Measurements from ENCODE around the gene TMEM255B.
"Not testable (repeated sequence)": the region's sequence is repeated elsewhere in the genome, so short reads cannot be mapped to it uniquely, and the experiment has no call there.

Gene TMEM255B

DNA sequence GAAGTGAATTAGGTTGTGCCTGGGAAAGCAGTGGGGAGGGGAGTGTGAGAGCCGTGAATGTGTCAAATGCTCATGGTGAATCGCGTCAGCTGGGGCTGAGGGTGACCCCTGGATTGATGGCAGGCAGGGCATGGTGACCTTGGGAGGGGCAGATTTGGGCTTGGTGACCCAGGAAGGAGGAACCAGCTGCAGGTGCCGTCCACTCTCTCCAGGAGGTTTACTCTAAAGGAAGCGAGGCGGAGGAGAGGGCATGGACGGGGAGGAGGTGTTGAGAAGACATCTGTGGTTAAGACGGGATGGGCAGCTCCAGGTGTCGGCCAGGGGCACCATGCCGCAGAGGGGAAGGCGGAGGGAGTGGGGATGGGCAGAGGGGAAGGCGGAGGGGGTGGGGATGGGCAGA, 28.7 kb downstream of the TMEM255B start:
- no peak for DNase-seq (ENCODE audit: low read depth)

DNA sequence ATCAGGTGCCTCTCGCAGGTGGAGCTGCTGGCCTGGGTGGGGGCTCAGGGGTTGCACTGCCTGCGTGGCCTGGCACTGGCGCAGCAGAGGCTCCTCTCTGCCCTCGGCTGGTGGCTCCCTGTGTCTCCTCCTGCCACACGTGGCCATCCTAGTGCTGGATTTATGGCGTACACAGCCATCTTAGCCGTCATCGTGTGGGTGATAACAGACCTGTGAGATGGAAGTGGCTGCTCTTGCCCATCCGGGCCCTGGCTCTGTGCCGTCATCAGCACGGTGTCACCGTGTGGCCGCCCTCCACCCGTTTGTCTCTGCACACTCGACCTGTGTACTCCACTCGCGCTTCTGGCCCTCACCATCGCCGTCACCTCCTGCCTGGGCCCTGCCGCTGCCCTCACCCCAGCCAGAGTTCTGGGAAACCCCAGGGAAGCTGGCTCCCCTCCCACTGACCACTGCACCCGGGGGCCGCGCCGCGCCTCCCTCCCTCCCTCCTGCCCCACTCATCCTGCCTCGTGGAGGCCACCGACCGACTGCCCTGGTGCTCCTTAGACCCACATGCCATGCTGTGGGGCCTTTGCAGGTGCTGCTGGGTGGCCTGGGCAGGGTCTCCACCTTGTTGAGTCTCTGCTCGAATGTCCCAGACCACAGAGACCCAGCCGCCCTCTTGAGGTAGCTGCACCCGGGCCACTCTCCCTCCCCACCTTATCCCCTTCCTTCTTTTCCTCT, 29.5 kb downstream of the TMEM255B start:
- DNase-seq (ENCODE audit: low read depth), result no peak

DNA sequence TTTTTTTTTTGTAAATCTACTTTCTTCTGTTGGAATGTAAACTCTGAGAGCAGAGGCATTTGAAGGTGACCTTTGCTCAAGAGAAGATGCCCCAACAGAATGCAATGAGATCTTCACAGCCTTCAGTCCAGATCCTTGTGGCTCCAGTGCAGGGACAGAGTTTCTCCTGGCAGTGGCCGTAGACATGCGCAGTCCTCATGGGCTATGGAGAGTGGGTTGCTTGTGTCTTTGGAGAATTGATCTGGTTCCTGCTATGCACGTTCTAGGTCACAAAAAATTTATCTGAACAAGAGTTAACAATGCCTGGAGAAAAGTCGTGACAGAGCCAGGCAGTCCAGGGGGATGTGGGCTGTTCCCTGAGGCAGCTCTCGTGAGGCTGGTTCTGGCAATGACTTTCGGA, 30.1 kb downstream of the TMEM255B start:
- DNase-seq (ENCODE audit: low read depth), result no peak

DNA sequence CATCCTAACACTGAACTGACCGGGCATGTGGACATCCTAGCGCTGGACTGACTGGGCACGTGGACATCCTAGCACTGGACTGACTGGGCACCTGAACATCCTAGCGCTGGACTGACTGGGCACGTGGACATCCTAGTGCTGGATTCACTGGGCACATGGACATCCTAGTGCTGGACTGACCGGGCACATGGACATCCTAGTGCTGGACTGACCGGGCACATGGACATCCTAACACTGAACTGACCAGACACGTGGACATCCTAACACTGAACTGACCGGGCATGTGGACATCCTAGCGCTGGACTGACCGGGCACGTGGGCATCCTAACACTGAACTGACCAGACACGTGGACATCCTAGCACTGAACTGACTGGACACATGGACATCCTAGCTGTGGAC, 30.9 kb downstream of the TMEM255B start:
- not testable (repeated sequence) for DNase-seq (ENCODE audit: low read depth)

DNA sequence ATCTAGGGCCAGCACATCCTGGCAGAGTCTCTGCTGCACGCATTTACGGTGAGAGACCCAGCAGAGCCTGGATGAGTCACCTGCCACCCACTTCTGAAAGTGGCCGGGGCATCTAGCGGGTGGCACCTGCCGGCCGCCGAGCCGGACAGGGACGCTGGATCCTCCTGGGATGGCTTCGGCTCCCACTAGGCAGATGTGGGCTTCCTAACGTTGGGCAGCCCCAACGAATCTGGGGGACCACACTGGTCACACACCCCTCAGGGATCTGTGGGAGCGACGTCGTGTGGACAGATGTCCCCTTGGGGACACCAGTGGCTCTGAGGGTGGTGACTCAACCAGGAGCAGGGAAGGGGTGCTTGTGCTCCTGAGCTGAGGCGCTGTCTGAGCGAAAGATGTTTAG, 32.2 kb downstream of the TMEM255B start:
- no peak for DNase-seq (ENCODE audit: low read depth)

DNA sequence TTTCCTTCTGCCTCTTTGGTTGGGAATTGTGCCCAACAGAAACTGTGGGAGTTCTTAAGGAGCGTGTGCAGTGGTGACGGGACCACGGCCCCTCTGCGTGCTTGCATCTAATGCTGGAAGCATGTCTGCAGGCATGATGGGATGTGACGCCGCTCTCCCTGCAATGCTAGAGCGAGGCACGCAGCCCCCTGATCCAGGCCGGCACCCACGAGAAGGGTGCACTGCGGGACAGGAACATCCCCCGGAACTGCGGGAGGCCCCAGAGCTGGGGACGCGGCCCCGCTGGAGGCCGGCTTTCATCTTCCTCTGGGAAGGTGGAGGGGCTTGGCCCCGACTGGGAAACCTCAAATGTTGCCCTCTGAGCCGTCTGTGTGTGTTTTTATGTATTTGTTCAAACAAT, 32.7 kb downstream of the TMEM255B start:
- DNase-seq (ENCODE audit: low read depth), result no peak

DNA sequence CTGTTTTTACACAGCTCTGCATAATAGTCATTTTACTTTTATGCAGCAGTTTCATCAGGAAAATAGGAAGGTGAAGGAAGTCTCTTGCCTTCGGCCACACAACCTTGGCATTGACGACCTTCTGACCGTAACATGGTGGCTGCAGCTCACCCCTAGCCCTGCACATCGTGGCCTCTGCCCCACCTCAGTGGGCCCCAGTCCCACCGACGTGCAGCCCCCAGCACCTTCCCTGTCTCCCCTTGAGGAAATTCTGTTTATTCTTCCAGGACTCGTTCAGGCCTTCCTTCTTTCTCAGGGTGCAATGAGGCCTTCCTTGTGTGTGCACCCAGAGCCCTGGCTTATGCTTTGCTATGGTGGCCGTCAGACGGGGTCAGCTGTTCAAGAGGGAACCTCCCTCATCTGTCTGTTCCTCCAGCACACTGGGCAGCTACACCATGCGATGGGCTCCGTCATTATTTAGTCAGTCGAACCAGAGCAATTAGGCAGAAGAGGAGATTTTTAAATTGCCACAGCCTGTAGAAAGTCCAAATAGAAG, 33.3 kb downstream of the TMEM255B start:
- DNase-seq (ENCODE audit: low read depth), result no peak

DNA sequence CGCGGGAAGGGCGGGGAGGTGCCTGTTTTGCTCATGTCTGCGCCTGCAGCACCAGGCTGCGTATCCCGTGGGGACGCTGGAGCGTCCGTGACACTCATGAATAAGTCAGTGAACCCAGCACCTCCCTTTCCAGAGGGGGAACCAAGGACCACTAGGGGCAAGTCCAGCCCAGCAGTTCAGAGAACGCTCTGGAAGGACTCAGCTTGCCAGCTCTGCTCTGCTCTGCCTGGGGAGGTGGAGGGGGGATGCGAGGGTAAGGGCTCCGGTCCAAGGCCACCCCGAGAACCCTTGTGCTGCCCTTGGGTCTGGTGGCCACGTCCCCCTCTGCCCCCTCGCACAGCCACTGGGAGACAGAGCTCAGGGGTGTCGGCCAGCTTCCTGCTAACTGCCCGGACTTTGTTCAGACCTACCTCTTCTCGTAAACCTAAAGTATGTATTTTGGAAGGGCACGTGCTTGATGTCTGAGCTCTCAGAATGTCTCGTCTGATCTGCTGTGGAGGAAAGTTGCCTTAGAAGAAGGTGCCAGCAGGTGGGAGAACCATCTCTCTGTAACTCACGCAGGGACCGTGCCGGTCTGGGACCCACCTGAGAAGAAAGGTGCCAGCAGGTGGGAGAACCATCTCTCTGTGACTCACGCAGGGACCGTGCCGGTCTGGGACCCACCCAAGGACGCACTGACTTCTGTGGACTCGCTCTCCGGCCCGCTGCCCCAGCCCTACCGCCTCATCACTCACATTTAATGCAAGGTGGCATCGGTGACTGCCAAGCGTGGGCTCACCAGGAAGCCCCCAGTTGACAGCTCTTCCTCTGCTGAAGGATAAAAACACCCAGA, 34.1 kb downstream of the TMEM255B start:
- DNase-seq (ENCODE audit: low read depth), result no peak

DNA sequence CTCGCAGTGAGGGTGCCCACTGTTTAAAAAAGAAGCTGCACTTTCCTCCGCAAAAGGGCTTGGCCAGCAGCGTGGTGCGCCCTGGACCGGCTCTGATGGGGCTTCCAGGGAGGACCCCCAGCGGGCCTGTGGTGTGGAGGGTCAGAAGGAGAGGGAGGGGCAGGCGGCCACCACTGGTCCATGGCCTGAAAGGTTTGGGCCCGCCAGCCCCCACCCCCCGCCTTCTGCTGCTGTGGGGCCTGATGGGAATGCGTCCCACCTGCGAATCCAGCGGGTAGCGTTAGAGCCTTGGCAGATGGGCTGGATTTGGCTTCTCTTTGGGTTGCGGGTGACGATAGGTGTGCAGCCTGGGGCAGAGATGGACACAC, 34.7 kb downstream of the TMEM255B start:
- no peak for DNase-seq (ENCODE audit: low read depth)

DNA sequence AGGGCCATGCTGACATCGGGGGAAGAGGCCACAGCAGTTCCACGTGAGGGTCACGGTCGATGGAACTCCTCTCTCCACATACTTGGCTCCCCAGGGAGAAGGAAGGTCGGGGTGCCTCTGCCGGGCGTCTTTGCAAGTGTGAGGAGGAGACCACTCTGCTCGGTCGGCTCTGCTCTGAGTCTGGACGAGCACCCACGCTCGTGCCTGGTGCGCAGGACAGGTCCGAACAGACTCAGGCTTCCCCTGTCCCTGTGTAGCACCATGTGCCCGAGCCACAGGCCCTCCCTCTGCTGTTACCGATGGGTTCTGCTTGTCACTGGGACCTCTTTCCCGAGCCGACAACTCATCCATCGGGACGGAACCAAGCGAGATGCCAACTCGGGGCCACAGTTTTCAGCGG, 35.1 kb downstream of the TMEM255B start:
- DNase-seq (ENCODE audit: low read depth), result no peak

DNA sequence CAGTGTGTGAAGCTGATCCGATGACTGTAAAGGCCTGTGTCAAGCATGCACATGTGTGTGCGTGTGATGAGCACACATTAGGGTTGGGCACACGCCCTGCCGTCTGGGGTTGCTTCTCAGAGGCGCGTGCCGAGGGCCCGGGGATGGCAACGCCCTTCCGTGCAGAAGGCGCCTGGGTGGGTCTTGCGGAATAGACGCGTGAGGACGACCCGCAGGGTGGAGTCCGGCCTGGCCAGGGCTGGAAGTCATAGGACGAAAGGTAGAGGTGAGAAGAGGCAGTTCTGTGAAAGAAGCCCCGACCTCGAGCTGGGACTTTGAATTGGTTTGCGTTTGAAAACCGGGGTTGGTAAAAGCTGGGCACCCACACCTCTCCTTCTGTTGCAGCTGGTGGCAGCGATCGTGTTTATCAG, 35.7 kb downstream of the TMEM255B start:
- DNase-seq (ENCODE audit: low read depth), result no peak

DNA sequence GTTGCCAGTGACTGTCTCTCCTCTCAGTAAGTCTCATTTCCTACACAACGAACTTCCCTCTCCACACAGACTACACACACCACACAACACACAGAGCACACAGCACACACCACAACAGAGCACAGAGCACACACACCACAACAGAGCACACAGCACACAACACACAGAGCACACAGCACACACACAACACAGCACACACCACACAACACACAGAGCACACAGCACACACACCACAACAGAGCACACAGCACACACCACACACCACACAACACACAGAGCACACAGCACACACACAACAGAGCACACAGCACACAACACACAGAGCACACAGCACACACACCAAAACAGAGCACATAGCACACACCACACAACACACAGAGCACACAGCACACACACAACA, 36.3 kb downstream of the TMEM255B start:
- DNase-seq (ENCODE audit: low read depth), result not testable (repeated sequence)

DNA sequence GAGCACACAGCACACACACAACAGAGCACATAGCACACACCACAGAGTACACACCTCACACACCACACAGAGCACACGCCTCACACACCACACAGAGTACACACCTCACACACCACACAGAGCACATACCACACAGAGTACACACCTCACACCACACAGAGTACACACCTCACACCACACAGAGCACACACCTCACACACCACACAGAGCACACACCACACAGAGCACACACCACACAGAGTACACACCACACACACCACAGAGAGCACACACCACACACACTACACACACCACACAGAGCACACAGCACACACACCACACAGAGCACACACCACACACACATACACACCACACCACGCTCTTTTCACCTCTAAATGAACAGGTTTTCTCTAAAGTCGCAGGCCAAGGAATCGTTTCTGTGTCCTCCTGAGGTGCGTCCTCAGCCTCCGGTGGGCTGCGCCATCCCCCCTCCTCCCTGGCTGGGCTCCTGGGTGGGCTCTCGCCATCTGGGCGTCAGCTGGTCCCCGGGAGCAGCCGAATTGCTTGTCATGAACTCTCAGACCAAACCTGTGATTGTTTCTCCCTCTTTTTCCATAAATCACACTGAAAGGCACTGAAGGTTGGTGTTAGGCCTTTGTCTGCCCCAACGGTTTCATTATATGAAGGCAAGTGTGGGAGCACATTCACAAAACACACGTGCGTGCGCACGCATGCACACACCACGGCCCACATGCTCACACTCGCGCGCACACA, 37.4 kb downstream of the TMEM255B start:
- no peak for DNase-seq (ENCODE audit: low read depth)

DNA sequence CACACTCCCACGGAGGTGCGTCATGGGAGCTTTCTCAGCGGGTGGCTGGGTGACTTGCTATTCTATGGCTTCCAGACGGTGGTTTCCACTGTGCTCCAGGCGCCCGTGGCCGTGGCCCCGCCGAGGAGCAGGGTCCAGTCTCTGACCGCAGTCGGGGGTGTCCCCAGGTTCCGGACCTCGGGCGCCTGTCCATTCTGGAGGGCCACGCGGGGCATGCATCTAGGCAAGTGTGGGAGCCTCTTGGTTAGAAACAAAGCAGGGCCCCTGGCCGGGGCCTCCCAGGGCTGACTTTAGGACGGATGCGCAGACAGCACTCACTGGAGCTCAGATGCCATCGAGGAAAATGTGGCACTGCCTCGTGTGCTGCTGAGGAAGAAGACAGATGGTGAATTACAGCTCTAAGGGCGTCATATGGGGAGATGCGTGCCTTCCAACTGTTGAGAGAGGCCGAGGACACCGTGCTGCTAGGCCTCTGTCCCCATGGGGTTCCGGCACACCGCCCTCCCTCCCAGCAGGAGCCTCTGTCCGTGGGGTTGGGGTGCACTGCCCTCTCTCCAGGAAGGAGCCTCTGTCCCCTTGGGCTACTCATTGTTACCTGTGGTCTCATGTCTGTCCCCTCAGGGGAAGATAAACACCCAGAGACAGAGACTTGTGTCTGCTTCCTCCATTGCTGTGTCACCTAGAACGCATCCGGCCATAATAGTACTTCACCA, 38.1 kb downstream of the TMEM255B start:
- DNase-seq (ENCODE audit: low read depth), result no peak

DNA sequence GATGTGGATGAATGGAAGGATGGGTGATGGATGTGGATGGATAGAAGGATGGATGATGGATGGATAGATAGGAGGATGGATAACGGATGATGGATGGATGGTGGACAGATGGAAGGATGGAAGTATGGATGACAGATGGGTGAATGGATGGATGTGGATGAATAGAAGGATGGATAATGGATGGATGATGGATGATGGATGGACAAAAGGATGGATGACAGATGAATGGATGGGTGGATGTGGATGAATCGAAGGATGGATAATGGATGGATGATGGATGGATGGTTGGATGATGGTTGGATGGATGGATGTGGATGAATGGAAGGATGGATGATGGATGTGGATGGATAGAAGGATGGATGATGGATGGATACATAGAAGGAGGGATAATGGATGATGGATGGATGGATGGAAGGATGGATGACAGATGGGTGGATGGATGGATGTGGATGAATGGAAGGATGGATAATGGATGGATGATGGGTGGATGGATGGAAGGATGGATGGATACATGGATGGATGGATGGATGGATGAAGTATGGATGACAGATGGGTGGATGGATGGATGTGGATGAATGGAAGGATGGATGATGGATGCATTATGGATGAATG, 39.3 kb downstream of the TMEM255B start:
- no peak for DNase-seq (ENCODE audit: low read depth)

DNA sequence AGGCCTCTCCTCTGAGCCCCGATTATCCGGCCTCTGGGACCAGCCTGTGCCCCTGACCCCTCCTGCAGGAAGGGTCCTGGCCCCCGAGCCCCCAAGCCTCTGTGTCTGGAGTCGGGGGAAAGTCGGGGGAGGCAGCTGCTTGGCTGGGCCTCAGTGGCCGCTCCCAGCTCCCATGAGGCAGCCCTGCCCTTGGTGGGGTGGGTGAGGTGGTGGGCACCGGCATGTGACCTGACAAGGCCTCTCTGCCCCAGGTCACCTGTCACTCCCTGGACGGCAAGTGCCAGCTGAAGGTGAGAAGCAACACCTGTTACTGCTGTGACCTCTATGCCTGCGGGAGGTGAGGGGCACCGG, 41.5 kb downstream of the TMEM255B start:
- no peak for DNase-seq (ENCODE audit: low read depth)

DNA sequence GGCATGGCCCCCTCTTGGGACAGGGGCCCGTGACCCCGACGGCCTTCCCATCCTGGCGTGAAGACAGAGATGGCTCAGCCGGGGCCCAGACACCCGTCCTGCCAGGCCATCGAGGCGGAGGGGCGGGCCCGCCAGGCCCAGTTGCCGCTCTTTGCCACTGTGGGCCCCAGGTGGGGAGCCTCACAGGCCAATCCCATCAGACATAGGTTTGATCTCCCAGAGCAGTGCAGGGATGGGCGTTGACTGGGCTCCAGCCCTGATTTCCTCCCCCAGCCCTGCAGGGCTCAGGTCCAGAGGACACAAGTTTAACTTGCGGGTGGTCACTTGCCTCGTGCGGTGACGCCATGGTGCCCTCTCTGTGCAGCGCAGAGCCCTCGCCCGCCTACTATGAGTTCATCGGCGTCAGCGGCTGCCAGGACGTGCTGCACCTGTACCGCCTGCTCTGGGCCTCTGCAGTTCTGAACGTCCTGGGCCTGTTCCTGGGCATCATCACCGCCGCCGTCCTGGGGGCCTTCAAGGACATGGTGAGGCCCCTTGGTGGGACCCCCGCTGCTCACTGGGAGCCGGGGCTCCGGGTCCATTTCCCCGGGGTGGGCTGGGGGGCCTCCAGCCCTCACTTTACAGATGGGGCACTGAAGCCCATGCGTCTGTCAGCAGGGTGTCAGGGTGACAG, 42.4 kb downstream of the TMEM255B start:
- no peak for DNase-seq (ENCODE audit: low read depth)

DNA sequence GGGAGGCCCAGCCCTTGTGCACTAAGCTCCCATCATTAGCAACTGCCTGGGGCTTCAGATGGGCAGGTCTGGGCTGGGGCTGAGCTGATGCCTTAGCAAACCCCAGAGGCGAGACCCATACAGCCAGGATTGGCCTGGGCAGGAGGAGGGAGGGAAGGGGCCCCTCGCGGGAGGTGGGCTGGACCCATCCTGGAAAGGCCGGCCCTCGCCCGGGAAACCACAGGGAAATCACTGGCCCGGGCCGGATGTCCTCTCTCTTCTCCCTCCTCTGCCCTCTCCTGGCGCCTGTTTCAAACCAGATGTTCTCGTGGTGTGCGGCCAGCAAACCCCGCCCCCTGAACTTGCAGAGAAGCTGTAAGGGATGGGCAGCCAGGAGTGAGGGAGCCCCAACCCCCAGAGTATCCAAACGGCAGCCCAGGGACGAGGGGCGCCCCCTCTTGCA, 43.1 kb downstream of the TMEM255B start:
- no peak for DNase-seq (ENCODE audit: low read depth)

DNA sequence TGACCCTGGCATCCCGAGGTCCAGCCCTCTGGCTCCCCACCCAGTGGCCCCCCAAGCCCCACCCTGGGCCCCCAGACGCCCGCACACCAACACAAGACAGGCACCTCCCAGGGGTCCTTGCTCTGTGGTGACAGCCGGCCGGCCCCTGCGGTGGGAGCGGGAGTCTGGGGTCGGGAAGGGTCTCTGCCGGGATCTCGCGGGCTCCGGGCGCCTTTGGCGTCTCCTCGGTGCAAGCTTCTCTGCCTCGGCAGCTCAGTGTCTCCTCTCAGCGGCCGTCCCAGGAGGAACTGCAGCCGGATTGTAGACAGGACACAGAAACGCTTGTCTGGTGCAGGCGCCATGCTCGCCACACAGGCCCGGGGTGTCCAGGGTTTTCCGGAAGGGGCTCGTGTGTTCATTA, 43.7 kb downstream of the TMEM255B start:
- no peak for DNase-seq (ENCODE audit: low read depth)

DNA sequence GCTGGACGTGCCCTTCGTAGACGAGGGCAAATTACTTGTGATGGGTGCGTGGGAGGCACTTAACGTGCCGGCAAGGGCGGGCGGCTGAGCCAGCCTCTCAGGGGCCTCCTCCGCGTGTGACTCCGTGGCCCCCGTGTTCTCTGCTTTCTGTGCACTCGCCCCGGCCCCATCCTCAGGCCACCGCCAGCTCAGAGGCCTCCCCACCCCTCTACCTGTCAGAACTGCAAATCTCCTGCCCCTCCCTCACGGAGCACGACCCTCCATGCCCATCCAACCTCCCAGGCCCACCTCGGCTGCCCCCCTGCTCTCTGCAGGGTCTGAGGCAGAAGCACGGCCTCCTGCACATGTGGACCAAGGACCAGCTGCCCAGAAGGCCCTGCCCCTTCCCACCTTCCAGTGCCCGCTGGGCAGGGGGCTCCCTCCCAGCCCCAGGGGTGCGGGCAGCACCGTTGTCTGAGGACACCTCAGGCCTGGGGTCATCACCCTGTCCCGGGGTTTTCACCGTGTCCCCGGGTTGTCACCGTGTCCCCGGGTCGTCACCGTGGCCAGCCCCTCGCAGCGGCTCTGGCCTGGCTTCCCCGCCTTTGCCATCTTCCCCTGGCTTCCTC, 44.5 kb downstream of the TMEM255B start:
- DNase-seq (ENCODE audit: low read depth), result no peak

Measured in CMK (cell line).